ENCODE data around the gene MYO6.
"Not testable (repeated sequence)": the region's sequence is repeated elsewhere in the genome, so short reads cannot be mapped to it uniquely, and the experiment has no call there.

MYO6 gene

GRCh38 chr6:75748743-75749538 lies at the start of gene MYO6:
TSS of gene MYO6 (plus strand) at chr6:75749239. CDS start at chr6:75817548, 68,309 bp downstream.
- DNase-seq = peak; percentile 49
- in situ Hi-C loops (cut with MboI; ENCODE audit: low pct_unique_long_range_greater_than_20kb, low sequenced_read_pairs) = no loop called here

- DNase-seq; in situ Hi-C loops (cut with MboI; ENCODE audit: low pct_unique_long_range_greater_than_20kb, low sequenced_read_pairs): not testable (repeated sequence)
These were observed 40.7 kb upstream of the MYO6 start for GRCh38 chr6:75708334-75708733.

- DNase-seq = no peak
- in situ Hi-C loops (cut with MboI; ENCODE audit: low pct_unique_long_range_greater_than_20kb, low sequenced_read_pairs) = no loop called here
These were observed 37.9 kb upstream of the MYO6 start for GRCh38 chr6:75711173-75711572.

GRCh38 chr6:75719133-75719532 lies 29.9 kb upstream of the MYO6 start:
- no peak for DNase-seq
- in situ Hi-C loops (cut with MboI; ENCODE audit: low pct_unique_long_range_greater_than_20kb, low sequenced_read_pairs) = no loop called here

- in situ Hi-C loops (cut with MboI; ENCODE audit: low pct_unique_long_range_greater_than_20kb, low sequenced_read_pairs) = no loop called here
These were observed 25.7 kb upstream of the MYO6 start for GRCh38 chr6:75723382-75723781.

GRCh38 chr6:75727206-75727605 lies 21.8 kb upstream of the MYO6 start:
- no peak for DNase-seq
- in situ Hi-C loops (cut with MboI; ENCODE audit: low pct_unique_long_range_greater_than_20kb, low sequenced_read_pairs) = no loop called here

More at GRCh38 chr6:75723382-75723781, 25.7 kb upstream of the MYO6 start:
- DNase-seq = no peak

GRCh38 chr6:75731029-75731428 lies 18.0 kb upstream of the MYO6 start:
- in situ Hi-C loops (cut with MboI; ENCODE audit: low pct_unique_long_range_greater_than_20kb, low sequenced_read_pairs); DNase-seq: not testable (repeated sequence)

GRCh38 chr6:75735491-75736186 lies 13.4 kb upstream of the MYO6 start:
- no peak for DNase-seq
- in situ Hi-C loops (cut with MboI; ENCODE audit: low pct_unique_long_range_greater_than_20kb, low sequenced_read_pairs) = no loop called here

GRCh38 chr6:75743971-75744370 lies 5.1 kb upstream of the MYO6 start:
- DNase-seq = no peak
- in situ Hi-C loops (cut with MboI; ENCODE audit: low pct_unique_long_range_greater_than_20kb, low sequenced_read_pairs) = no loop called here

GRCh38 chr6:75745404-75745803 lies 3.6 kb upstream of the MYO6 start:
- in situ Hi-C loops (cut with MboI; ENCODE audit: low pct_unique_long_range_greater_than_20kb, low sequenced_read_pairs) = no loop called here
- DNase-seq = no peak

GRCh38 chr6:75746221-75746620 lies 2.8 kb upstream of the MYO6 start:
- in situ Hi-C loops (cut with MboI; ENCODE audit: low pct_unique_long_range_greater_than_20kb, low sequenced_read_pairs) = no loop called here
- DNase-seq = no peak

GRCh38 chr6:75747152-75747992 lies 1.7 kb upstream of the MYO6 start:
- no peak for DNase-seq
- in situ Hi-C loops (cut with MboI; ENCODE audit: low pct_unique_long_range_greater_than_20kb, low sequenced_read_pairs) = no loop called here

GRCh38 chr6:75748003-75748742 lies 866 bp upstream of the MYO6 start:
- DNase-seq = peak; percentile 47
- in situ Hi-C loops (cut with MboI; ENCODE audit: low pct_unique_long_range_greater_than_20kb, low sequenced_read_pairs) = no loop called here

- no peak for DNase-seq
- in situ Hi-C loops (cut with MboI; ENCODE audit: low pct_unique_long_range_greater_than_20kb, low sequenced_read_pairs) = no loop called here
These were observed 2.4 kb downstream of the MYO6 start for GRCh38 chr6:75751443-75751842.

- DNase-seq = no peak
- in situ Hi-C loops (cut with MboI; ENCODE audit: low pct_unique_long_range_greater_than_20kb, low sequenced_read_pairs) = no loop called here
These were observed 3.3 kb downstream of the MYO6 start for GRCh38 chr6:75752365-75752764.

- in situ Hi-C loops (cut with MboI; ENCODE audit: low pct_unique_long_range_greater_than_20kb, low sequenced_read_pairs) = no loop called here
- no peak for DNase-seq
These were observed 6.7 kb downstream of the MYO6 start for GRCh38 chr6:75755704-75756103.

- no peak for DNase-seq
- in situ Hi-C loops (cut with MboI; ENCODE audit: low pct_unique_long_range_greater_than_20kb, low sequenced_read_pairs) = no loop called here
These were observed 8.3 kb downstream of the MYO6 start for GRCh38 chr6:75757295-75757694.

GRCh38 chr6:75758061-75758460 lies 9.0 kb downstream of the MYO6 start:
- in situ Hi-C loops (cut with MboI; ENCODE audit: low pct_unique_long_range_greater_than_20kb, low sequenced_read_pairs) = no loop called here
- peak; percentile 16 for DNase-seq

GRCh38 chr6:75759207-75759606 lies 10.2 kb downstream of the MYO6 start:
- in situ Hi-C loops (cut with MboI; ENCODE audit: low pct_unique_long_range_greater_than_20kb, low sequenced_read_pairs) = no loop called here

More at GRCh38 chr6:75759207-75759606, 10.2 kb downstream of the MYO6 start:
- DNase-seq = peak; percentile 77

Measured in KBM-7 (cell line).